LNCaP clone FGC (cell line): ENCODE data around the gene IGF1R.

Experiments used
- DNase-seq: peaks from one replicate; pipeline ENCODE4 v3.0.0-alpha.2; 2011; ENCODE audit warnings: low read depth
- H3K4me3 ChIP-seq: 2 replicates; pipeline ENCODE4 v1.5.1; 2011; ENCODE audit warnings: mild to moderate bottlenecking, low read depth, low read length, control low read depth
- CTCF ChIP-seq: IDR thresholded peaks from 2 replicates; pipeline ENCODE4 v1.5.1; 2012; ENCODE audit warnings: mild to moderate bottlenecking; ENCODE audit not compliant: control insufficient read depth, insufficient read depth; ENCODE audit errors: extremely low read depth

Gene IGF1R

GRCh38 chr15:98917417-98917816 lies 269.1 kb downstream of the IGF1R start:
- H3K4me3 ChIP-seq = no peak overlapping the region
- DNase-seq = no peak
- TF ChIP-seq CTCF = no peak

DNA sequence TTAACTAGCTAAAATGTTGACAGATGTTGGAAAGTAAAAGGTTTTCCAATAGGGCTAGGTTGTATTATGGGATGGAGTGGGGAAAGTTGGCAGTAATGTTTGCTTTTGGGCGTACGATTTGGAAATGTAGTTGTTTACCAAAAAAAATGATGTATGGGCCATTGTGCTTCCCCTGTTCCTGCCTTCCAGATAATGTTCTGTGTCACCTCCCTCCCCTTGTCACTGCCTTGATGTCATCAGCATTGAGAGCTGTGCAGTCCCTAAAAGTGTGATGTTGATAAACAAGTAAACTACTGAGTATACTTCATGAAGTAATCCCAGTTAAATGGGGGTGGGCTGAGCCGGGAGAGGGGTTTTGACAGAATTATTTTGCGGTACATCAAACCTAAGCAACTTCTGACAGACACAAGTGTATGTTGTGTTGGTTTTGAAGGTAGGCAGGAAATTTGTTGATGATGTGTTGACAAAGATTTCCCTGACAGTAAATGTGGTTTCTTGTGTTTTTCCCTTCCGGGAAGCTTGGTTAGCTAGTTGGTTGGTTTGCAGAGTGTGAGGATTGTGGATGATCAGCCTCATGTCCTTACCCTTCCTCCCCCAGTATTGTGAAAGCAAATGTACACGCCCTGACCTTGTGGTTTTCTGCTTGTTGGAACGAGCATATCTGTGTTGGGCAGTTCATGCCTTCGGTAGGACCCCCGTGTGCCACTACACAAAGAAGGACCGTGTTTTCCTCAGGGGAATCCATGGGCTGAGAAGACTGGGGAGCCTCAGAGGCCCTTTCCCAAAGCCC lies 271.9 kb downstream of the IGF1R start:
- no peak overlapping the region for H3K4me3 ChIP-seq
- no peak for DNase-seq
- no peak for TF ChIP-seq CTCF

DNA sequence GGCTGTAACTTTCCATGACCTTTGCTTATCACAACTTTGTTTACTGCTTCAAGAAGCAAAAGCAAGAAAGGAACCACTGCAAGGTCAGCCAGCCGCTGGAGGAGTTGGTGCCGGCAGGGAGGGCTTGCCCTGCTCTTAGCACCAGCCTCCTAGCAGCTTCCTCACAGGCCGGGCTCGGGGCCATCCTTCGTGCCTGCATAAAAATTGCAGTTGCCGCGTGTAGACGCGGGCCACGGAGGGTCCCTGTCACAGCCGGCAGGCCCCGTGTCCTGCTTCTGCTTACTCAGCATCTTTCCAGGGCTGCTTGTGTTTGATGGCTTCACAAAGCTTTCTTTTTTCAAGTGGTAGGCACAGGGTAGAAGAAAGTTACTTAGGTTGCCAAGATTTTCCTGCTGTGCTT lies 274.8 kb downstream of the IGF1R start:
- H3K4me3 ChIP-seq = no peak overlapping the region
- TF ChIP-seq CTCF = no peak
- DNase-seq = no peak

DNA sequence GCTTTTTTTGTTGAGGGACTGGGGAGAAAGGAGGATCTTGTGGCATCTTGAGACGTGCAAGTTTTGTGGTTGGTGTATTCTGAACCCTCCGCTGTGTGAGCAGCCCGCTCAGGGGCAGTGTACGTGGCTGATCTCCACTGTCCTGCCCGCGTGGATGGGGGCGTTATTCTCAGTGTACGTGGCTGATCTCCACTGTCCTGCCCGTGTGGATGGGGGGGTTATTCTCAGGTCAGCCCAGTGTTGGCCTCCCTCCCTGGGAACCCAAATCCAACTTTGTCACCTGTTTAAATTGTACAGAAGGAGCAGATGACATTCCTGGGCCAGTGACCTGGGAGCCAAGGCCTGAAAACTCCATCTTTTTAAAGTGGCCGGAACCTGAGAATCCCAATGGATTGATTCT lies 275.2 kb downstream of the IGF1R start:
- TF ChIP-seq CTCF = no peak
- H3K4me3 ChIP-seq = no peak overlapping the region

GRCh38 chr15:98924401-98925049 lies 276.2 kb downstream of the IGF1R start:
- DNase-seq = no peak
- no peak overlapping the region for H3K4me3 ChIP-seq
- TF ChIP-seq CTCF = no peak

More for the DNA sequence above, 275.2 kb downstream of the IGF1R start:
- DNase-seq = no peak

GRCh38 chr15:98926236-98926635 lies 277.9 kb downstream of the IGF1R start:
- H3K4me3 ChIP-seq = no peak overlapping the region
- TF ChIP-seq CTCF = no peak
- no peak for DNase-seq
